SK-N-SH treated with all-trans-retinoic acid at 6 μM for 48 hours (cell line): ENCODE results near the gene MYLK4.

Experiments
- ATAC-seq: fragments of 200-7000 bp; cut with Tn5 transposase; 3 replicates; pipeline ENCODE4 v1.9.1; 2020; ENCODE audit warnings: mild to moderate bottlenecking, moderate library complexity
- ARNTL ChIP-seq: fragments of 450-650 bp; formaldehyde crosslinking; IDR thresholded peaks from 2 replicates; pipeline ENCODE4 v1.5.0; 2020; ENCODE audit warnings: low read depth, mild to moderate bottlenecking, moderate library complexity, borderline replicate concordance
- BACH2 ChIP-seq: fragments of 250-450 bp; sonication (Bioruptor Pico); IDR thresholded peaks from 2 replicates; pipeline ENCODE4 v1.9.0; 2021; ENCODE audit warnings: mild to moderate bottlenecking, borderline replicate concordance
- CSRNP3 ChIP-seq: fragments of 250-450 bp; sonication (Bioruptor Pico); IDR thresholded peaks from 2 replicates; pipeline ENCODE4 v1.5.1; 2021; ENCODE audit warnings: mild to moderate bottlenecking, moderate library complexity
- ESRRG ChIP-seq: fragments of 250-450 bp; sonication (Bioruptor Pico); IDR thresholded peaks from 2 replicates; pipeline ENCODE4 v1.6.1; 2021; ENCODE audit warnings: mild to moderate bottlenecking
- GLIS3 ChIP-seq: fragments of 250-450 bp; sonication (Bioruptor Pico); IDR thresholded peaks from 2 replicates; pipeline ENCODE4 v1.5.0; 2020; ENCODE audit warnings: mild to moderate bottlenecking, moderate library complexity
- OSR1 ChIP-seq: fragments of 250-450 bp; sonication (Bioruptor Pico); IDR thresholded peaks from 2 replicates; pipeline ENCODE4 v1.8.0; 2022; ENCODE audit warnings: moderate library complexity, mild to moderate bottlenecking, inconsistent platforms
- PATZ1 ChIP-seq: fragments of 250-450 bp; sonication (Bioruptor Pico); IDR thresholded peaks from 2 replicates; pipeline ENCODE4 v1.8.0; 2020; ENCODE audit warnings: mild to moderate bottlenecking, moderate library complexity, borderline replicate concordance
- POU6F1 ChIP-seq: fragments of 250-450 bp; sonication (Bioruptor Pico); IDR thresholded peaks from 2 replicates; pipeline ENCODE4 v1.8.0; 2021; ENCODE audit warnings: low read depth, mild to moderate bottlenecking, moderate library complexity, borderline replicate concordance
- RARB ChIP-seq: fragments of 250-450 bp; sonication (Bioruptor Pico); IDR thresholded peaks from 2 replicates; pipeline ENCODE4 v1.8.0; 2021; ENCODE audit warnings: mild to moderate bottlenecking, moderate library complexity
- SNAI2 ChIP-seq: fragments of 250-450 bp; sonication (Bioruptor Pico); IDR thresholded peaks from 2 replicates; pipeline ENCODE4 v1.5.0; 2020; ENCODE audit warnings: mild to moderate bottlenecking, moderate library complexity
- TOX ChIP-seq: fragments of 250-450 bp; sonication (Bioruptor Pico); IDR thresholded peaks from 2 replicates; pipeline ENCODE4 v1.8.0; 2021; ENCODE audit warnings: mild to moderate bottlenecking, moderate library complexity, borderline replicate concordance
- TSHZ2 ChIP-seq: fragments of 250-450 bp; sonication (Bioruptor Pico); IDR thresholded peaks from 2 replicates; pipeline ENCODE4 v1.5.0; 2020; ENCODE audit warnings: mild to moderate bottlenecking, moderate library complexity
- ZC3H10 ChIP-seq: fragments of 250-450 bp; sonication (Bioruptor Pico); IDR thresholded peaks from 2 replicates; pipeline ENCODE4 v1.5.1; 2021; ENCODE audit warnings: mild to moderate bottlenecking, moderate library complexity
- ZFP3 ChIP-seq: fragments of 250-450 bp; sonication (Bioruptor Pico); IDR thresholded peaks from 2 replicates; pipeline ENCODE4 v1.5.0; 2020; ENCODE audit warnings: mild to moderate bottlenecking, moderate library complexity
- ZFP30 ChIP-seq: fragments of 450-650 bp; formaldehyde crosslinking; IDR thresholded peaks from 2 replicates; pipeline ENCODE4 v1.5.0; 2022; ENCODE audit warnings: mild to moderate bottlenecking, moderate library complexity
- ZNF565 ChIP-seq: fragments of 450-650 bp; formaldehyde crosslinking; conservative IDR thresholded peaks from 2 replicates; pipeline ENCODE4 v1.5.0; 2020; ENCODE audit warnings: low read depth, mild to moderate bottlenecking, moderate library complexity
- ZNF70 ChIP-seq: fragments of 450-650 bp; formaldehyde crosslinking; IDR thresholded peaks from 2 replicates; pipeline ENCODE4 v1.5.0; 2020; ENCODE audit warnings: mild to moderate bottlenecking, moderate library complexity
- ZNF8 ChIP-seq: fragments of 450-650 bp; formaldehyde crosslinking; IDR thresholded peaks from 2 replicates; pipeline ENCODE4 v1.5.0; 2020; ENCODE audit warnings: mild to moderate bottlenecking, moderate library complexity

Gene MYLK4

GRCh38 chr6:2715737-2716136 is 35.0 kb downstream of the MYLK4 start:
- ATAC-seq = no peak

GRCh38 chr6:2714111-2714895 is 36.4 kb downstream of the MYLK4 start:
- ATAC-seq = peak; percentile 98
- TF ChIP-seq RARB (no peak), POU6F1 (CRISPR knock-in tag) (no peak), TSHZ2 (CRISPR knock-in tag) (no peak), ZNF565 (CRISPR knock-in tag) (no peak), BACH2 (CRISPR knock-in tag) (no peak), ZNF70 (no peak), GLIS3 (CRISPR knock-in tag) (no peak), ARNTL (CRISPR knock-in tag) (no peak), SNAI2 (CRISPR knock-in tag) (no peak), OSR1 (CRISPR knock-in tag) (no peak), TOX (CRISPR knock-in tag) (no peak), ZFP3 (CRISPR knock-in tag) (no peak), ESRRG (CRISPR knock-in tag) (no peak), ZFP30 (no peak), CSRNP3 (CRISPR knock-in tag) (no peak), ZNF8 (CRISPR knock-in tag) (no peak)

More at GRCh38 chr6:2715737-2716136, 35.0 kb downstream of the MYLK4 start:
- TF ChIP-seq ESRRG (CRISPR knock-in tag) (no peak), BACH2 (CRISPR knock-in tag) (no peak), RARB (no peak), ZNF8 (CRISPR knock-in tag) (no peak), ZNF565 (CRISPR knock-in tag) (no peak), TSHZ2 (CRISPR knock-in tag) (no peak), ZC3H10 (CRISPR knock-in tag) (no peak), PATZ1 (no peak), CSRNP3 (CRISPR knock-in tag) (no peak)
